Body of pancreas (tissue), 4 donors: ENCODE results near the gene GCNT2. TPM values are rescaled to one million over a fixed set of nuclear protein-coding genes. Genes with fewer than 3 reads are reported as not detected.

Source experiments
- ATAC-seq: fragments of 150-250 bp; one replicate; pipeline ENCODE4 v1.9.1; 2016
- DNase-seq, 4 donors: peaks; one replicate each; pipeline ENCODE4 v3.0.0-alpha.2; 2019
- H3K27ac ChIP-seq, 4 donors: fragments of 200-600 bp; sonication (generic); 1 replicate in 3 of 4; 2 replicates in 1 of 4; pipeline versions ENCODE4 v1.5.1 to v1.6.1; 2016 to 2019; ENCODE audit warnings: mild to moderate bottlenecking in 1 of 4, mixed read lengths in 1 of 4, moderate library complexity in 1 of 4
- H3K27me3 ChIP-seq, 2 donors: fragments of 200-600 bp; sonication (generic); one replicate each; pipeline ENCODE4 v1.6.0; 2016; ENCODE audit warnings: mild to moderate bottlenecking in 1 of 2
- H3K36me3 ChIP-seq, 2 donors: fragments of 200-600 bp; sonication (generic); replicated peaks in 1 of 2; 2 replicates each; pipeline ENCODE4 v1.5.1; 2016; ENCODE audit warnings: low read depth in 2 of 2; ENCODE audit not compliant: insufficient read depth in 1 of 2
- H3K4me1 ChIP-seq: fragments of 200-600 bp; sonication (generic); one replicate; pipeline ENCODE4 v1.6.0; 2016
- H3K4me3 ChIP-seq, 2 donors: fragments of 200-600 bp; sonication (generic); 1 replicate in 1 of 2; 2 replicates in 1 of 2; pipeline ENCODE4 v1.5.1; 2016 to 2019
- H3K9me3 ChIP-seq, 3 donors: fragments of 200-600 bp; sonication (generic); 1 replicate in 2 of 3; 2 replicates in 1 of 3; pipeline ENCODE4 v1.5.1; 2016
- POLR2A ChIP-seq, 3 donors: fragments of 450-650 bp; IDR thresholded peaks; one replicate each; pipeline ENCODE4 v1.6.1; 2016; ENCODE audit warnings: antibody characterized with exemption in 3 of 3, mild to moderate bottlenecking in 2 of 3
- WGBS, 2 donors: methylation state at CpG; one replicate each; pipeline ENCODE4 v1.1.5; 2017; 5-methylcytosine and 5-hydroxymethylcytosine counted together
- intact Hi-C: fragments of 100-400 bp; cut with DNase I; formaldehyde crosslinking; loops from one replicate; pipeline ENCODE4 v1.15.1; 2023
- total RNA-seq, 2 donors: library from RNA; depleted of rRNA; stranded (reverse); fragments of >200 nt; gene quantifications; one replicate each; pipeline ENCODE4 v1.1.0, GENCODE V29; 2016
- TF ChIP-seq, protein P1 (sequence below), 7 experiments: fragments of 450-650 bp in 4 of 7; fragments of 200-600 bp in 3 of 7; sonication (generic) in 3 of 7; IDR thresholded peaks; one replicate each; pipeline ENCODE4 v1.5.1; 2016 to 2019; ENCODE audit warnings: antibody characterized with exemption in 7 of 7

Gene GCNT2
- total RNA-seq, 2 donors from 2014 or later, result 4.4 to 7.6 TPM

DNA sequence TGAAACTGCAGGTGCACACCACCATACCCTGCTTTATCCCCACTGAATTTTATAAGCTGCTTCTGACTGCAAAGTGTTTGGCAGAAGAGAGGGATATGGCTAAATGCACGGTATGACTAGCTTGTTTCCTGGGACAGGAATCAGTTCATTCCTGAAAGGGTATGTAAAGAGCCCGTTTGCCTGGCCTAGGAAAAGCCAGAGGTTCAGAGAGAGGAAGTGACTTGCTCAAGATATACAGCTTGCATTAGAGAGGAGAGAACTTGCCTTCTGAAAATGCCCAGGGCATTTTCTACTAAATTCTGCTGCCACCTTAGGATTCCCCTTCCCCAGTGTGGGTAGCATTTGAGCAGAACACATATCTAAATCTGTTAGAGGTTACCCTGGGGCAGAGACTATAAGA is 683 bp upstream of the GCNT2 start:
- Histone ChIP-seq H3K27me3 (no peaks in the 10 kb centered on the region), H3K27ac (no peak overlapping the region), H3K36me3 (no peaks in the 10 kb centered on the region), H3K4me3 (no peak overlapping the region), H3K9me3 (no peaks in the 10 kb centered on the region), H3K4me1 (no peaks in the 10 kb centered on the region)
- TF ChIP-seq, protein P1, sequence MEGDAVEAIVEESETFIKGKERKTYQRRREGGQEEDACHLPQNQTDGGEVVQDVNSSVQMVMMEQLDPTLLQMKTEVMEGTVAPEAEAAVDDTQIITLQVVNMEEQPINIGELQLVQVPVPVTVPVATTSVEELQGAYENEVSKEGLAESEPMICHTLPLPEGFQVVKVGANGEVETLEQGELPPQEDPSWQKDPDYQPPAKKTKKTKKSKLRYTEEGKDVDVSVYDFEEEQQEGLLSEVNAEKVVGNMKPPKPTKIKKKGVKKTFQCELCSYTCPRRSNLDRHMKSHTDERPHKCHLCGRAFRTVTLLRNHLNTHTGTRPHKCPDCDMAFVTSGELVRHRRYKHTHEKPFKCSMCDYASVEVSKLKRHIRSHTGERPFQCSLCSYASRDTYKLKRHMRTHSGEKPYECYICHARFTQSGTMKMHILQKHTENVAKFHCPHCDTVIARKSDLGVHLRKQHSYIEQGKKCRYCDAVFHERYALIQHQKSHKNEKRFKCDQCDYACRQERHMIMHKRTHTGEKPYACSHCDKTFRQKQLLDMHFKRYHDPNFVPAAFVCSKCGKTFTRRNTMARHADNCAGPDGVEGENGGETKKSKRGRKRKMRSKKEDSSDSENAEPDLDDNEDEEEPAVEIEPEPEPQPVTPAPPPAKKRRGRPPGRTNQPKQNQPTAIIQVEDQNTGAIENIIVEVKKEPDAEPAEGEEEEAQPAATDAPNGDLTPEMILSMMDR (IDR thresholded peaks at IDR 0.05), result no peak
- TF ChIP-seq POLR2A (IDR thresholded peaks at IDR 0.05), result no peak
- WGBS, 2 donors, result 69 to 79% methylated on average over 2 of the region's 2 CpGs
- intact Hi-C loops, result no loop called here
- DNase-seq, result no peak
- ATAC-seq, result no peak

DNA sequence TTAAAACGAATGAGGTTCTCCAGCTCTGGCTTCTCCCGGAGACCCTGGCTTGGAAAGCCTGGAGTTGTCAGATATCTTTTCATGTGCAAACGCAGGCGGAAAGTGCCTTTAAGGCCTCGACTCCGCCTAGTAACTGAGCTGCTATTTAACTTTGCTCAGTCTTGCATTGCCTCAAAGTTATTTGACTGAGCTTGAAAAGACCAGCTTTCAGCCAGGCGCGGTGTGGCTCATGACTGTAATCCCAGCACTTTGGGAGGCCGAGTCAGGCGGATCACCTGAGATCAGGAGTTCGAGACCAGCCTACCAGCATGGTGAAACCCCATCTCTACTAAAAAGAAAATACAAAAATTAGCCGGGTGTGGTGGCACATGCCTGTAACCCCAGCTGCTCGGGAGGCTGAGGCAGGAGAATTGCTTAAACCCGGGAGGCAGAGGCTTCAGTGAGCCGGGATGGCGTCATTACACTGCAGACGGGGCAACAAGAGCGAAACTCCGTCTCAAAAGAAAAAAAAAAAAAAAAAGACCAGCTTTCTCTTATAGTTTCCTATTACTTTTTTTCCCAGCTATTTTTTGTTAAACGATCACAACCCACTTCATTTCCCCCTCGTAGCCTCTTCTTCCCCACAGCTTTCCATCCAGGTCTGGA is 1.9 kb downstream of the GCNT2 start:
- Histone ChIP-seq H3K27ac (no peak overlapping the region), H3K9me3 (no peaks in the 10 kb centered on the region), H3K36me3 (no peaks in the 10 kb centered on the region), H3K27me3 (no peaks in the 10 kb centered on the region), H3K4me3 (no peak overlapping the region), H3K4me1 (peaks cover 4% of the 10 kb centered on the region)
- 88 to 90% methylated on average over 21 of the region's 21 CpGs for WGBS, 2 donors
- TF ChIP-seq, protein P1 (IDR thresholded peaks at IDR 0.05), result no peak
- TF ChIP-seq POLR2A (IDR thresholded peaks at IDR 0.05), result no peak
- DNase-seq (no peak), ATAC-seq (no peak)
- intact Hi-C loops, result no loop called here

DNA sequence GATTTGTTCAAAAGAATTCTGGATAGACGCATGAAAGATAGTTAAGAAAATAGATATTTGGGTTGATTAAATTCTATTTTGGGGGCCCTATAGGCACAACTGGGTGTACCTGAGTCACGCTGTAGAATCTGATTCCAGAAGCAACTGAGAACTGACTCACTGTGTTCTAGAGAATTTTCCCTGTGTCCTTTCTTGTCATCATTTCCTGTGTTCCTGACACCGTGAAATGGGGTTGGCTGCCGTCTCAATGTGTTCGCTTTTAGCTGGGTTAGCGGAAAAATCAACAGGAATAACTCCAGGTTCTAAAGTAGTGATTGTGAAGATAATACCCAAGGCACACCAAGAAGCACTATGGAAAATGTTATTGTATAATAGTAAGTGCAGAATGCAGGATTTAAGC is 5.0 kb downstream of the GCNT2 start:
- TF ChIP-seq POLR2A (IDR thresholded peaks at IDR 0.05), result no peak
- TF ChIP-seq, protein P1 (IDR thresholded peaks at IDR 0.05), result no peak
- H3K4me1 ChIP-seq, result peaks cover 14% of the 10 kb centered on the region
- 70 to 75% methylated on average over 6 of the region's 6 CpGs for WGBS, 2 donors
- DNase-seq (no peak), ATAC-seq (no peak)
- H3K27me3 ChIP-seq, result no peaks in the 10 kb centered on the region
- H3K9me3 ChIP-seq, result no peaks in the 10 kb centered on the region
- H3K4me3 ChIP-seq, result no peak overlapping the region
- H3K36me3 ChIP-seq, result no peaks in the 10 kb centered on the region
- intact Hi-C loops, result no loop called here
- no peak overlapping the region for H3K27ac ChIP-seq

DNA sequence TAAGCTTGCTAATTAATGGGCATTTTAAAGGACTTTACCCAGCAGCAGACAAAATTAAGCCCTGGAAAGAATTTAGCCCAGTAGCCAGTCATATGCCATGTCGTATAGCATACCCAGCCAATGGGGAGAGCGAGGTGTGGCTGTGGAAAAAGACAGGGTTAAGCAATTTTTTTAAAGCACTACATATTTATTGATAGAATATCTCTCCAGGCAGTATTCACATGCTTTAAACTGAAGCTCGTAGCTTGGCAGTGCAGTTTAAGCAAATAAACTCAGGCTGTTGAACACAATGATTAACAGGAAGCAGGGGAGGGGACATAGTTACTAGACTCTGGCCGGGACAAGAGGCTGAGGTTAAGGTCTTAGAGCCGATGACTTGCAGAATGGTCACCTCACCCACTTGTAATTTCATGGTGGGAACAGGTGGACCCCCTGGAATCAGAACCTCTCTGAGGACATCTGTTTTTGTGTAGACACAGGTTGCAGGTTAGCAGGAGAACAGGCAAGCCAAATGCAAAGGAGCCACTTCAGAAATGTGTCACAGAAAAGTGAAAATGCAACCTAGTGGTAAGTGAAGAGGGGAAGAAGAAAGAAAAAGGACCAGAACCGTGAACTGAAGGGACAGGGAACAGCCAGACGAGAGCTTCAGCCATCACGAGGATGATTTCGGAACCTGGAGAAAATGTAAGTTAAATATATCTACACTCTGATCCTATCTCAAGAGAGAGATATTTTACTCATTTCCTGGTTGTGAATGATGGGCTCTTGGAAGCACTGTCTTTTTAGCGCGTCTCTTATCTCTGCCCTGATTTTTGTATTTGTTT is 7.2 kb downstream of the GCNT2 start:
- ATAC-seq (peak; percentile 88), DNase-seq (peak; percentile 45 to 71 (median 65))
- intact Hi-C loops, result no loop called here
- Histone ChIP-seq H3K36me3 (no peaks in the 10 kb centered on the region), H3K27me3 (no peaks in the 10 kb centered on the region), H3K4me3 (peak overlapping the region; percentile 20 to 24), H3K27ac (peak overlapping the region; percentile 71 to 87 (median 78)), H3K9me3 (no peaks in the 10 kb centered on the region), H3K4me1 (peaks cover 23% of the 10 kb centered on the region)
- TF ChIP-seq, protein P1 (IDR thresholded peaks at IDR 0.05), result peak in 1 of 7 experiments; percentile 8
- peak; percentile 28 to 75 (median 74) for TF ChIP-seq POLR2A (IDR thresholded peaks at IDR 0.05)
- 5 to 7% methylated on average over 11 of the region's 11 CpGs for WGBS, 2 donors
